Loucy (cell line): ENCODE data around the gene ZNF384.

Source experiments
- EZH2phosphoT487 ChIP-seq: fragments of 200-600 bp; IDR thresholded peaks from 2 replicates; pipeline ENCODE4 v1.6.1; 2018; ENCODE audit warnings: antibody characterized with exemption, mild to moderate bottlenecking, moderate library complexity, borderline replicate concordance
- TF ChIP-seq, protein P1 (sequence below): fragments of 200-600 bp; sonication (generic); conservative IDR thresholded peaks from 2 replicates; pipeline ENCODE4 v1.5.1; 2014; ENCODE audit warnings: mild to moderate bottlenecking, antibody characterized with exemption, low read length

GRCh38 chr12:6734506-6735387 is 45.6 kb upstream of the ZNF384 start:
- TF ChIP-seq, protein P1, sequence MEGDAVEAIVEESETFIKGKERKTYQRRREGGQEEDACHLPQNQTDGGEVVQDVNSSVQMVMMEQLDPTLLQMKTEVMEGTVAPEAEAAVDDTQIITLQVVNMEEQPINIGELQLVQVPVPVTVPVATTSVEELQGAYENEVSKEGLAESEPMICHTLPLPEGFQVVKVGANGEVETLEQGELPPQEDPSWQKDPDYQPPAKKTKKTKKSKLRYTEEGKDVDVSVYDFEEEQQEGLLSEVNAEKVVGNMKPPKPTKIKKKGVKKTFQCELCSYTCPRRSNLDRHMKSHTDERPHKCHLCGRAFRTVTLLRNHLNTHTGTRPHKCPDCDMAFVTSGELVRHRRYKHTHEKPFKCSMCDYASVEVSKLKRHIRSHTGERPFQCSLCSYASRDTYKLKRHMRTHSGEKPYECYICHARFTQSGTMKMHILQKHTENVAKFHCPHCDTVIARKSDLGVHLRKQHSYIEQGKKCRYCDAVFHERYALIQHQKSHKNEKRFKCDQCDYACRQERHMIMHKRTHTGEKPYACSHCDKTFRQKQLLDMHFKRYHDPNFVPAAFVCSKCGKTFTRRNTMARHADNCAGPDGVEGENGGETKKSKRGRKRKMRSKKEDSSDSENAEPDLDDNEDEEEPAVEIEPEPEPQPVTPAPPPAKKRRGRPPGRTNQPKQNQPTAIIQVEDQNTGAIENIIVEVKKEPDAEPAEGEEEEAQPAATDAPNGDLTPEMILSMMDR, result no peak
- no peak for TF ChIP-seq EZH2phosphoT487
